HG03066 (cell line): ENCODE results near the gene MPPE1.

ENCODE experiments used
- ATAC-seq: cut with Tn5 transposase; IDR thresholded peaks from one replicate; pipeline ENCODE4 v1.9.1; 2021; ENCODE audit warnings: low read depth; ENCODE audit not compliant: unreplicated experiment

MPPE1 gene

DNA sequence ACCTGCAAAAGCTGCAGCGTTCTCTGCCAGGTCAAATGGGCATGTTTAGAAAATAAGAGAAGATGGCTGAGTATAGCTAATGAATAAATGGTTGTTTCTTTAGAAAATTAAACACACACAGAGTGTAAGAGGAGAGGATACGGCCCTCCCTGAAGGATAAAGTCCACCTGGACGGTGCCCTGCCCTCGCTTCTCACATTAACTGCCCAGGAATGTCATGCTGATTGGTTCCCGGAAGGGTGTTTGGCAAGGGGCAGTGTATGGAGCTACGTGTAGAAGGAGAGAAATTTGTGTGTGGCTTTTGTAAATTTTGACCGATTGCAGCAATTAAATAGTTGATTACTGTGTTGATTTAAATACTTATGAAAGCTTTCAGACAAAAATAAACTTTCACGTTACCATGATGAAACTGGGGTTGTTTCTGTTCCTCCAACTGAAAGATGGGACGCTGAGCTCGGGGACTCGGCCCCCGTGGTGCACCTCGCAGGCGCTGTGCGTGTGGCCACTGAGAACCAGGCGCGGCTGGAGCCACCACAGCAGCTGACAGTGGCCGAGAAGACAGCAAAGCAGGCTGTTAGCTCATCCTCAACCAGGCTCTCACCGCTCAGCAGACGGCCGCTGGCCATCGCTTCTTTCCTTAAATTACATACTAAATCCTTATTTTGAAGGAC, 22.7 kb downstream of the MPPE1 start:
- ATAC-seq = no peak

DNA sequence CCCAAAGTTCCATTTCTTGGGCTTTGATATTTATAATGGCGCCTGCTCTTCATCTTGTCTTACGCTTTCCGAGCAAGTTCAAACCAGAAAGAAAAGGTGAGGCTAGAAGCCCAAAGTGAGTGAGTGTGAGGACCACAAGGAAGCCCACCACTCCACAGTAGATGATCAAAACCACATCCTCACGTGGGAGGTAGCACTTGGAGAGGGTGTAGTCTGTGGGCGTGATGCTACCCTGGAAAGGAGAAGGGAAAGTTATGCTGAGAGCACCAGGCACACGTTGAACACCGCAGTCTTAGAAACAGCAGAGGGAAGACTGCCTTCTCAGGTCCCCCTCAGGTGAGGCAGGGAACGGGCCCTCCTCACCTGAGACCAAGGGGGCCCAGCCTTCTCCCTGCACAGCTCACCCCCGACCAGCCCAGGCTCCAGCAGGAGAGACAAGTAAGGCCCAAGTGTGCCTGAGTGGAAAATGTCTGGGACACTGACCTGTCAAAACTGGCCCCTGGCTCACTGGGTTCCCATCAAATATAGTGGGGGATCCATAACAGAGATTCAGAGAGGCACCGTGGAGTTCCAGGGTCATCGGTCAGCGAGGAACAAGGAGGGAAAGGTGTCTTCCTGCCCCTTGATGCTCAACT, 23.6 kb downstream of the MPPE1 start:
- ATAC-seq = no peak

DNA sequence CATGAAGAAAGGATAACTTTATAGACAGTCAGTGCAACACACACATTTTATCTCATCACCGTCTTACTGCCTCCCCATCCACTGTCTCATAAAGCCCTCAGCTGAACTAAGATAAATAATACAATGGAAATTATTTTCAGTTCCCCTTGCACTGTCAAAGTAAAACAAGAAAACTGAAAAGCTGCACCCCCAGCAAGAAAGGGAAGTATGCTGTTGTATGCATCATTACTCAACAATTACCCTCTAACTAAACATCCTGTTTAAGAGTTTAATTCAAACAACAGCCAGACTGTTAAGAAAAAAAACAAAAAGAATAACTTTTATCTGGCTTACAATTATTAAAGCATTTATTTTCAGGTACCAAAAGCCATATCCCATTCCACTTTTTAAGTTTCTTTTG, 25.0 kb downstream of the MPPE1 start:
- peak; percentile 63 for ATAC-seq

DNA sequence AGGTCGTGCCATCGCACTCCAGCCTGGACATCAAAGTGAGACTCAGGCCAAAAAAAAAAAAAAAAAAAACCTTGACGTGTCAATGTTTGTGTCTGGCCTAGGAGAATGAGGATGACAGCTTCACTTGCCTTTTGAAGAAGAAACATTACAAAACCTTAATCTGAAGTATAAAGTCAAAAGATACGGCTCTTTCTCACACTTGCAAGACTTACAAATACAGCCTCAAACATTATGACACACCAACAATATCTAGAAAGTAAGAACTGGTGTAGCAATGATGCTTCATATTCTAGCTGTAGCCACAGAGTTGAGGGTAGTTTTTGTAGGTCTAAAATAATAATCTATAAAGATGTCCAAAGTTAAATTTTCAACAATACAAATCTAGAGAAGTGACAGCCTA, 25.5 kb downstream of the MPPE1 start:
- ATAC-seq = no peak

DNA sequence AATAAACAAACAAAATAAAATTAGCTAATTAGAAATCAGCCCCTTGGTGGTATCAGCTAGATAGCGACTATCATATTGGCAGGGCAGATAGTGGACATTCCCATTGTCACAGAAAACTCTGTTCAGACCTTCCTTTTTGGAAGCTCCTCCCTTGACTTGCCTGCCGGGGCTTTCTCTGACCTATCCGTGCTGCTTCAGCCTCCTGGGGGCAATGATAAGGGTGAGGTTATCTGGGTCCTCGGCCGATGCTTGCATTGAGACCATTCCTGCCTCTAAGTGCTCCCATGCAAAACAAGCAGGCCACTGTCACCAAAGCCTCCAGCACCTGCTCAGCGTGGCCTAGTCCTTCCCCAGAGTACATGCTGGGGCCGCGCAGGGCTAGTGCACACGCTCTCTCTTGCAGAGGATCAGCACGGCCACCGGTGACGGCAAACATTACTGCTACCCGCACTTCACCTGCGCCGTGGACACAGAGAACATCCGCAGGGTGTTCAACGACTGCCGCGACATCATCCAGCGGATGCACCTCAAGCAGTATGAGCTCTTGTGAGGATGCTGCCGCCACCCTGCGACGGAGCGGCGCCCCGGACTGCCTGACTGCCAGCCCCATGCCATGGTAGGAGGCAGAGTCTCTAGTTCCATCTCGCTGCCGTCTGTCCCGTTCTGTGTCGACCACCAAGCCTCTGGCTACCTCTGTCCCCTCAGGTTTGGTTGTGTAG, 27.4 kb downstream of the MPPE1 start:
- no peak for ATAC-seq

DNA sequence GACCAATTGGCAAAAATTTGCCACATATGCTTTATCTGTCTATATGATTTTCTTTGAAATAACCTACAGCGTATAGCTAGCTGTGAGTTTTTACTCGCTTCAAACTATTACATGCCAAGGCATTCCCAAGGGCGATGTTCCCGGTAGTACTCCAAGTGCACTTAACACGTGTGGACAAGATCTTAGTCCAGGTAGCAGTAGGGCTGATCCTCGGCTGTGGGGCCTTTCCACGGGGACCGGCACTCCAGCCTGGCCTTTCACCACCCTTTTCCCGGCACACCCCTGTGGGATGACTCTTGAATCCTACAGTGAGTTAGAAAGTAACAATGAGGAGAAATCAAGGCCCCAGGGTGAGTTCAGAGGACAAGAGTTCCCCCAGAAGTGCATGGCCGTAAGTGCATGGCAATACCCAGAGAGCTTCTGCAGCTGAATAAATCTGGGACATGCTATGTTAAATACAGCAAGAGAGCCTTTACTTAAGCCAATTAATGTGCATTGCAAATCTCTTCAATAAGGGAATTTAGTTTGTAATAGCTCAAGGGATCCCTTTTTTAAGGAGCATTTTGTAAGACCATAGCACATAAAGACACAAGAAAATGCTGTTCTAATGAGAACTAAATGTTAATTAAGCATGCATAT, 30.5 kb downstream of the MPPE1 start:
- ATAC-seq = no peak

DNA sequence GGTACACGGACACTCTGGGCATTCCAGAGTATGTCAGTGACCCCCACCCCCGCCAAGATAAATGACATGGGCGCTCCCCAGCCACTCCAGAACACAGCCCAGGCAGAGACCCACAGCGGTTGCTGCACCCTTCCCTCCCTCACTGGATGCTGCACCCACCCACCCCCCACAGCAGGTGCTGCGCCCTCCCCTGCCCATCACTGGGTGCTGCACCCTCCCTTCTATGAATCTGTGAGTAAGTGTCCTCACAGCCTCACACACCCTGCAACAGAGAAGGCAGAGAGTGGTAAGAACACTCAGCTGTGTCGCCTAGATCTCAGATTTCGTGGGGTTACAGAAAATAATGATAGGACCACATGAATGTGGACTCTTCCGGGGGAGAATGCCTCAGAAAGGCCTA, 33.4 kb downstream of the MPPE1 start:
- ATAC-seq = no peak

DNA sequence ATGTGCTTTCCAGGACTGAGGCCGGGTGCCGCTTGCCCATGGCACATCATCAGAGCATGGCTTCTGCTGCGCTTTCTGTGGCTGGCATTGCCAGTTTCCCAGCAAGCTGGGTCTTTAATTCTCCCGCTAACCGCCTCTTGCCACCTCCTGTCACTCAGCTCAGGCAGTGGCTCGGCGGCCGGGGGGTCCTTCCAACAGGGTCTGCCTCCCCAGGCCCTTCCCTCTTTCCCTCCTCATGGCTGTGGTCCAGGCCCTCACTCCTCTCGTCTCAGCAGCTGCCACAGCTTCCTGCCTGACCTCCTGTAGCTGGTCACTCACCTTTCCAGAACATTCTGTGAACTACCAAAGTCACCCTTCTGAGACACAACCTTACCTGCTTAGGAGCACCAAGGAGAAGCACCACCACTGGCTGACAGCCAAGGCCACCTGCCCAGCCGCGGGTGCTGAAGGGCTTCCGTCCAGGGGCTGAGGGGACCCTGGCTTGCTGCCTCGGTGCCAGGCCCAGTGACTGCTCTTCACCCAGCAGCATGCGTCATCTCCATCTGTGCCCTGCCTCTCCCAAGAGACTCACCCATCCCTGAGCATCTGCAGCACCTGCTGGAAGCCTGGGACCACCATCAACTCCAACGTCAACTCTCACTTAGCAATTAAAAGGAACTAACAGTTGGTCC, 34.3 kb downstream of the MPPE1 start:
- no peak for ATAC-seq

DNA sequence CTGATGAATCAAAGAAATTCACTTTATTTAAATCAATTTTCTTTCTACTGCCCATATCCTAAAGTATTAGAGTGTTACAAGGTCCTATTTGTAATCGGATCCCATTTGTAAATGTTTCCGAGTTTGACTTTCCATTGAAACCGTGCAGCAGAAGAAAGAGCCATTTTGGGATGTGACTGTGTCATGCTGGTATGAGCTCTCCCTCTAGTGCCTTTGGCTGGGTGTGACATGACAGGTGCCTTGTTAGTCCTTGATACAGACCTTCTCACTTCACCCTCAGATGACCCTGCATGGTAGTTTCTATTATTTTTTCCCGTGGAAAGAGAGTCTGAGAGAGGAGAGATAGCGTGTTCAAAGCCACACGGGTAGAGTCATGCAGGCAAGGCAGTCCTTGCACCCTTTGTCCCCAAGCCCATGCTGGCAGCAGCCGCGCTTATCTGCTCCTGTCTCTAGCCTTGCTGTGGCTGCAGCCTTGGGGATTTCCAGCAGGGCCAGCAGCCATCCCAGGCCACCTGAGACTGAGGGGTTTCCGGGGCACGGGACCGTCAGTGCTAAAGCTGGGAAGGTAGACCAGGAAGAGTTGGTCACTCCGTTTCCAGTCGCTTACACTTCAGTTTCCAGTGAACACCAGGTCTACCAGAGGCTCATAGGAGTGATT, 35.5 kb downstream of the MPPE1 start:
- ATAC-seq = no peak

DNA sequence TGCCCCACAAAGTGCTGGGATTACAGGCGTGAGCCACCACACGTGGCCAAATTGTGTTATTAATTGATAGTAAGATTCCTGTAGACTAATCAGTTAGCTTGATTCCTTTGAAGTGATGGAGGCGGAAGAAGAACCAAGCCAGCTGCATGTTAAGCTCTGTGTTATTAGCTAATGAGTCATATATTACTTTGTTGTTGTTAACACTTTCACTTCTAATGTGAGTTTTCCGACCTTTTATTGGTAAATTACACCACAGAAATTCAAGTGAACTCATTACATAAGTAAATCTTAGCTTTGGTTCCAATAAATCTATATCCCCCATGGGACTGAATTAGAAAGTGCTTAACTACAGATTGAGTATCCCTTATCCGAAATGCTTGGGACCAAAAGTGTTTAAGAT, 36.6 kb downstream of the MPPE1 start:
- ATAC-seq = no peak

DNA sequence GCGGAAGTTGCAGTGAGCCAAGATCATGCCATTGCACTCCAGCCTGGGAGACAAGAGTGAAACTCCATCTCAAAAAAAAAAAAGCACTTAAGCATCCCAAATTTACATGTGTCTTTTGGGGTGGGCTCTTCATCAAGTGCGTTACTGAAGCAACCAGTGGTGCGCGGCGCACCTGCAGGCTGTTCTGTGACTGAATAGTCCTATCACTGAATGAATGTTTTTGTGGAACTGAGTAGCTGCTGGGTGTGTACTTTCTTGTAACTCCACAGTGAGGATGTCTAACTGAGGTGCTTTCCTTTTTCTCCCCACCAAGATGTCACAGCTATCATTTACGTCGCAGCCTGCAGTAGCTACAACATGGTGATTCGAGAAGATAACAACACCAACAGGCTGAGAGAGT, 39.9 kb downstream of the MPPE1 start:
- ATAC-seq = no peak

DNA sequence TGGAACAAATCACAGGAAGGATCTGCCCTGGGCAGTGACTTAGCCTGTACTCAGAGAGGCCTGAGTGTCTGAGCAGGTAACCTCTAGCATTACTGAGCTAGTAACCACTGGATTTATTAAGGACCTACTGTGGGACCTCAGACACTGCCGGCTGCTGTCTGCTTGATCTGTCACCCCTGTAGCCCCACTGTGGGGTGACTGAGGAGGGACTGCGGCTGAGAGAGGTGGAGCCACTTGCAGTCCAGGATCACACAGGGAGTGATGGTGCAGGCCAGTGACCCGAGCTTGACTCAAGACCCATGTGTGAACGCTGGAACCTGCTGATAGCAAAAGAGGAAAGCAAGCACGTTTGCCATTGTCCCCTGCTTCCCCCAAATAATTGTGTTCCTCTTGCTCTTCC, 41.4 kb downstream of the MPPE1 start:
- no peak for ATAC-seq

DNA sequence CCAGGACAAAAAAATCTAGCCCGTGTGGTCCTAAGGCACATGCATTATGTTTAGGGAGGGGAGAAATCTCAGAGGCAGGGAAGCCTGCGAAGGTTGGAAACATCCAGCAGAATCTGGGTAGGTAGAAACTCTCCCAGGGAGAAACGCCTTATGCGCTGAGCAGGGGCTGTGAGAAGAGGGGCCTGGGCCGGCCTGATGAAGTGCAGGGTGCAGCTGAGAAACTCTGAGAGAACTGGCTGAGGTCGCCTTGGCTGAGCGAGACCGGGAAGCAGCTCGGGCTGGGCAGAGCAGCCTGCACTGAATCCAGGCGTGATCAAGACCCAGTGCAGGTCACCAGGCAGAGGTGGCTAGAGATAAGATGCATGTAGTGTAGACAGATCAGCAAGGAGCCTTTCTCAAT, 41.8 kb downstream of the MPPE1 start:
- ATAC-seq = no peak

DNA sequence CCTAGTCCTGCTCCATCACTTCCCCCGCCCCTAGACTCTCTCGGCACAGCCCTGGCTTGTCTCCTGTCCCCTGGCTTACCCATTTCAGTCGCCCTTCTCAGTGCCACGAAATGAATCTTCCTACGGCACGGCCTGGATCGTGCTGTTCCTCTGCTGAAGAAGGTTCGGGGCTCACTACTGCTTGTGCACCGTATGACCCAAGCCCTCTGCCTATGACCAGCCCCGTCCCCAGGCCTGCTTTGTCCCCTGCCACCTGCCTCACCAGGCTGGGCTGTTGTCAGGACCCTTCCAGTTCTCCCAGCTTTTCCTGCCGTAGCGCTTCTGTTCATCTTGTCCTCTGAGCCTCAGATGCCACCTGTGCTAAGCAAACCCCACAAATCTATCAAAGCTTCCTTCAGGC, 43.0 kb downstream of the MPPE1 start:
- ATAC-seq = no peak

DNA sequence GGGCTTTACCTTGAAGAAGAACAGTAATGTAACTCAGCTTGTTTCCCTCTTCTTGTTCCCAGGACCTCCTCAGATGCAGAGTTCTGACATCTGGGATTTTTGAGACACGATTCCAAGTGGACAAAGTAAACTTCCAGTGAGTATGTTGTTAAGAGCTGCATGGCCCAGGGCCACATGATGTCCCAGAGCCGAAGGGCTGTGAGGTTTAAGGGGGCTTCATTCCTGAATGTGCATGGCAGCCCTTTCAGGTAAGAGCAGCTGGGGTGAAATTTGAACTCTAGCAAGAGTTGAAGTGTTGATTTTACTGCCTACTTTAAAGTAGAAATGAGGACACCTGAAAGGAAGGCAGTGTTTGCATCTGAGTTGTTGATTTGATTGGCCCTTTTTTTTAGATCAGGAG, 43.6 kb downstream of the MPPE1 start:
- no peak for ATAC-seq

DNA sequence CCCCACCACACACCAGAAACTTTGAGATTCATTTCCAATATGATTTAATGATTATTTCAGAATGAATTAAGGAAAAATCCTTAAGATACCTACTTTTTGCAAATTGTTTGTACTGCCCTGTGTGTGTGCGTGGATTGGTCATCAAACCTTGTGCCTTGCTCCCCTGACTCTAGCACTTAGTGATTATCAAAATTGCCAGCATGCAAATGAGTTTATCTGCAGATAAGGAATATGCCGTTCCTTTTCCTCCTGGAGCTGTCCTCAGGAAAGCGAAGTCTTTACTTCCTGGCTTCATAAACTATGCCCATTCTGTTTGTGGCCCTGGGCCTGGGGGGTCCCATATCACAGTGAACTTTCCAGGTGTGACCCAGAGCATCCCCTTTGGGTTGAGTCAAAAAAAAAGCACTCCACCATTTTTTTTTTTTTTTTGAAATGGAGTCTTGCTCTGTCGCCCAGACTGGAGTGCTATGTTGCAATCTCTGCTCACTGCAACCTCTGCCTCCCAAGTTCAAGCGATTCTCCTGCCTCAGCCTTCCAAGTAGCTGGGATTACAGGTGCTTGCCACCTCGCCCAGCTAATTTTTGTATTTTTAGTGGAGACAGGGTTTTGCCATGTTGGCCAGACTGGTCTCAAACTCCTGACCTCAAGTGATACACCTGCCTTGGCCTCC, 45.5 kb downstream of the MPPE1 start:
- no peak for ATAC-seq

DNA sequence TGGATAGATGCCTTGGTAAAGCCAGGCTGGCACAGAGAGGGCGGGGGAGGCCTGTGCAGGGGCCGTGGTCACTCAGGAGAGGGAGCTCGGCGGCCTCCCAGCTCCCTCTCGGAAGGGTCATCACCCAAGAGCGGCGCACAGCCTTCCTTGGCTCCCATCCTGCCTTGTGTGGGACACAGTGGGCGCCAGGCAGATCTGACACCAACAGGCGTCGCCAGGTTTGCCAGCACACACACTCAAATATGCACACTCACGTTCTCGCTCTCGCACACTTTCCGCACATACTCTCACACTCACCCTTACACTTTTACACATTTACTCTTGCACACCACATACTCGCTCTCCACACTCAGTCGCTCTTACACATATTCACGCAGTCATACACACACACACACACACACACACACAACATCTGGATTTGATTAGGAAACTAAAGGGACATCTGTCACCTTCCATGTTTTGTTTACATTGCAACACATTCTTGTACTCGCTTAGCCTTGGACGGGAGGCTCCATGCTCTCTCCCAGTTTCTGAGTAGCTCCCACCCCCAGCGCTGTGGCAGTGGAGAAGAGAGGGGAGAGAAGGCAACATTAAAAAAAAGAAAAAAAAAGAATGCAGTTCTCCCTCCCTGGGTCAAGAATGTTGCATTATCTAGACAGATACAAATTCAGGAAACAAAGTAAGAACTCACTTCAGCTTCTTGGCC, 46.4 kb downstream of the MPPE1 start:
- no peak for ATAC-seq

DNA sequence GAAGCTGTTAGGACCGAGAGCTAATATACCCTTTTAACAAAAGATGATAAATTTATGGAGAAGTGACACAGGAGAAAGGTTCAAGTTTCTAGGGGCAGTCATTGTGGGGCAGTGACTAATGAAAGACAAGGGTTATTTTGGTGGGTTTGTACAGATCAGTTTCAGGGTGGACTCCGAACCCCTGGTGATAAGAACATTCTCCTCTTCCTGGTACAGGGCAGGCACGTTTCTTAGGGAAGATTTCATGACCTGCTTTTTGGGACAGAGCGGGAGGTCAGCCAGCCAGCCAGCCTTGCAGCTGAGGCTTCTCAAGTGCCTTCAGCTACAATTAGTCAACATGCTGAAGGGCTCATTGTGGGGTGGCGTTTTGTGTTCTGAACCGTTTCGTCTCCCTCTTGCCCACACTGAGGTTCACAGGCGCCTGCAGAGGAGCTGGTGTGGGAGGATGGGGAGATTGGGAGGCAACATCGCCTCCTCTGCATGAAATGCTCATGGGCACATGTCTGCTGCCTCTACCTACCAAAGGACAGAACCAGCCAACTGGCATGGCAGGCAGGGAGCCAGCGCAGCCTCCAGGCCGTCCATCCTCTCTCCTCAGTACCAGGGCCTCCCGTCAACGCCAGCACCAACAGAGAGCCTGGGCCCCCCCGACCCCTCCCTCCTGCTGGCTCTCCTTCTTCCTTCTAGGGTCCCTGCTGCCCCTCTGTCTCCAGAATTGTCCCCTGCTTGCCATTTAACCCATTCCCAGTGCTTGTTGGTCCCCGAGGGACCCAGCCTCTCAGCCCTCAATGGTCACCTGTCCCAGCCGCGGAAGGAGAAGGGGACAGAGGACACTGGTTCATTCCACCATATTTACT, 47.3 kb downstream of the MPPE1 start:
- no peak for ATAC-seq
